Activated CD8-positive, alpha-beta T cell treated with anti-CD3 and anti-CD28 coated beads for 36 hours (primary cell): ENCODE data around the gene MEMO1. TPM values are rescaled to one million over a fixed set of nuclear protein-coding genes. Genes with fewer than 3 reads are reported as not detected.

ENCODE experiments used
- ATAC-seq: fragments of 200-7000 bp; cut with Tn5 transposase; one replicate; pipeline ENCODE4 v1.10.0; 2021; ENCODE audit warnings: mild to moderate bottlenecking, moderate library complexity
- CTCF ChIA-PET: fragments of 350-600 bp; sonication (Branson Sonifier 250); formaldehyde crosslinking; loops from one replicate; lab custom pipeline; 2021; ENCODE audit warnings: antibody characterized with exemption; lab: Charles Lee
- POLR2A ChIA-PET: fragments of 350-600 bp; sonication (Branson Sonifier 250); formaldehyde crosslinking; loops from one replicate; lab custom pipeline; 2021; ENCODE audit warnings: antibody characterized with exemption; lab: Charles Lee
- DNase-seq: peaks from one replicate; pipeline ENCODE4 v3.0.0-alpha.2; 2020
- H3K27ac Mint-ChIP-seq: one replicate; pipeline ENCODE4 v1.8.0; 2021; ENCODE audit warnings: mild to moderate bottlenecking, mixed read lengths
- H3K27me3 Mint-ChIP-seq: one replicate; pipeline ENCODE4 v1.8.0; 2021; ENCODE audit warnings: mixed read lengths
- H3K36me3 Mint-ChIP-seq: one replicate; pipeline ENCODE4 v1.8.0; 2021; ENCODE audit warnings: low read depth, mixed read lengths
- H3K4me1 Mint-ChIP-seq: one replicate; pipeline ENCODE4 v1.8.0; 2021; ENCODE audit warnings: low read depth, mixed read lengths
- H3K4me3 Mint-ChIP-seq: one replicate; pipeline ENCODE4 v1.8.0; 2021; ENCODE audit warnings: mild to moderate bottlenecking, moderate library complexity, mixed read lengths
- H3K9me3 Mint-ChIP-seq: one replicate; pipeline ENCODE4 v1.8.0; 2021; ENCODE audit warnings: mixed read lengths
- CTCF ChIP-seq: fragments of 200-600 bp; IDR thresholded peaks from one replicate; pipeline ENCODE4 v1.8.0; 2022; ENCODE audit warnings: antibody characterized with exemption, mild to moderate bottlenecking
- intact Hi-C: fragments of 100-400 bp; cut with micrococcal nuclease; formaldehyde crosslinking; loops from one replicate; pipeline ENCODE4 v1.10.0; 2022
- total RNA-seq, 2 experiments: library from RNA; stranded (reverse); gene quantifications; one replicate each; pipeline ENCODE4 v1.2.3, GENCODE V29; 2021

Gene MEMO1
- total RNA-seq, 2 experiments from 2014 or later, result 46.5 to 46.9 TPM

- Mint-ChIP-seq H3K27me3 (no peaks in the 10 kb centered on the region), H3K4me3 (no peak overlapping the region), H3K9me3 (no peaks in the 10 kb centered on the region), H3K27ac (no peak overlapping the region), H3K36me3 (peaks cover 7% of the 10 kb centered on the region), H3K4me1 (peaks cover 39% of the 10 kb centered on the region)
- DNase-seq (no peak), ATAC-seq (no peak)
- TF ChIP-seq CTCF, result no peak
- ChIA-PET CTCF (no interaction called here), POLR2A (no interaction called here)
- intact Hi-C loops, result no loop called here
These were observed 67.1 kb downstream of the MEMO1 start for GRCh38 chr2:31943636-31944225.

GRCh38 chr2:31940920-31941319 lies 69.9 kb downstream of the MEMO1 start:
- no peak overlapping the region for H3K4me3 Mint-ChIP-seq
- peaks cover 31% of the 10 kb centered on the region for H3K4me1 Mint-ChIP-seq
- H3K9me3 Mint-ChIP-seq, result no peaks in the 10 kb centered on the region
- intact Hi-C loops, result no loop called here
- no peaks in the 10 kb centered on the region for H3K27me3 Mint-ChIP-seq
- peaks cover 7% of the 10 kb centered on the region for H3K36me3 Mint-ChIP-seq
- DNase-seq (no peak), ATAC-seq (no peak)
- ChIA-PET POLR2A (no interaction called here), CTCF (interaction anchor here (1.1 kb wide), 1 partner anchor 11 kb away, joined by 3 read pairs; no protein-coding TSS in a partner anchor)
- no peak overlapping the region for H3K27ac Mint-ChIP-seq
- TF ChIP-seq CTCF, result no peak

GRCh38 chr2:31937741-31938140 lies 73.1 kb downstream of the MEMO1 start:
- Mint-ChIP-seq H3K27me3 (no peaks in the 10 kb centered on the region), H3K9me3 (no peaks in the 10 kb centered on the region), H3K27ac (no peak overlapping the region), H3K4me3 (no peak overlapping the region), H3K4me1 (peaks cover 9% of the 10 kb centered on the region), H3K36me3 (no peaks in the 10 kb centered on the region)
- ChIA-PET POLR2A (no interaction called here), CTCF (no interaction called here)
- intact Hi-C loops, result no loop called here
- TF ChIP-seq CTCF, result no peak
- no peak for ATAC-seq
- no peak for DNase-seq

GRCh38 chr2:31935370-31935769 lies 75.4 kb downstream of the MEMO1 start:
- ChIA-PET POLR2A (interaction anchor here (0.5 kb wide), 1 partner anchor 347 kb away, joined by 3 read pairs; no protein-coding TSS in a partner anchor), CTCF (no interaction called here)
- intact Hi-C loops, result no loop called here
- Mint-ChIP-seq H3K4me3 (no peak overlapping the region), H3K27ac (no peak overlapping the region), H3K4me1 (peaks cover 9% of the 10 kb centered on the region), H3K27me3 (no peaks in the 10 kb centered on the region), H3K9me3 (no peaks in the 10 kb centered on the region), H3K36me3 (peaks cover 5% of the 10 kb centered on the region)
- no peak for ATAC-seq
- no peak for DNase-seq
- TF ChIP-seq CTCF, result no peak

- Mint-ChIP-seq H3K27ac (no peak overlapping the region), H3K36me3 (peaks cover 7% of the 10 kb centered on the region), H3K4me1 (peaks cover 9% of the 10 kb centered on the region), H3K4me3 (no peak overlapping the region), H3K27me3 (no peaks in the 10 kb centered on the region), H3K9me3 (no peaks in the 10 kb centered on the region)
- POLR2A ChIA-PET, result no interaction called here
- ATAC-seq, result no peak
- DNase-seq, result peak; percentile 41
- CTCF ChIA-PET, result no interaction called here
- intact Hi-C loops, result no loop called here
- no peak for TF ChIP-seq CTCF
These were observed 77.7 kb downstream of the MEMO1 start for GRCh38 chr2:31933066-31933465.
